ENCODE results near the gene IQSEC3.

Gene IQSEC3

GRCh38 chr12:138171-138897, 71.8 kb downstream of the IQSEC3 start:
- no peak for DNase-seq (ENCODE audit: low read depth in 2 of 2, low spot score in 1 of 2)

- no peak for DNase-seq (ENCODE audit: low read depth in 2 of 2, low spot score in 1 of 2)
Measured at GRCh38 chr12:138898-139534, 72.4 kb downstream of the IQSEC3 start.

GRCh38 chr12:139585-139984, 73.0 kb downstream of the IQSEC3 start:
- no peak for DNase-seq (ENCODE audit: low read depth in 2 of 2, low spot score in 1 of 2)

GRCh38 chr12:140162-140561, 73.6 kb downstream of the IQSEC3 start:
- no peak for DNase-seq (ENCODE audit: low read depth in 2 of 2, low spot score in 1 of 2)

- DNase-seq (ENCODE audit: low read depth in 2 of 2, low spot score in 1 of 2): no peak
Measured at GRCh38 chr12:143964-144649, 77.5 kb downstream of the IQSEC3 start.

DNA sequence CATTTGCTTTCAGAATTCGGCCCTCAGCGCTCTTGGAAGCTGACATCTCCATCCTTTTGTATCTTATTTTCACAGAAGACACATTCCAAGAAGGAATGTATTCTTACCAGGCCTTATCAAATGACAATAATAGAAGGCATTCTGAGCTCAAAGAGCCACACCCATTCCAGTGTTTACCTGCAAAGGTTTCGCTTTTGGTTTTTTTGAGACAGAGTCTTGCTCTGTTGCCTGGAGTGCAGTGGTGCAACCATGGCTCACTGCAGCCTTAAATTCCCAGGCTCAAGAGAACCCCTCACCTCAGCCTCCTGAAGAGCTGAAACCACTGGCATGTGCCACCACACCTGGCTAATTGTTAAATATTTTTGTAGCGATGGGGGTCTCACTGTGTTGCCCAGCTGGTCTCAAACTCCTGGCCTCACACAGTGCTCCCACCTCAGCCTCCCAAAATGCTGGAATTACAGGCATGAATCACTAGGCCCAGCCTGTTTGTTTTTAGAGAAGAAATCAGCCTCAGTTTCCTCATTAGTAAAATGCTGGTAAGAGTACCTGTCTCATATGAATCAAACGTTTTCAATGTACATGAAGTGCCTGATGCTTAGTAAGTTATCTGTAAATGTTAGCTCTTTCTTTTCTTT, 78.2 kb downstream of the IQSEC3 start:
- DNase-seq (ENCODE audit: low read depth in 2 of 2, low spot score in 1 of 2): no peak

- no peak for DNase-seq (ENCODE audit: low read depth in 2 of 2, low spot score in 1 of 2)
Measured at GRCh38 chr12:145369-145960, 78.9 kb downstream of the IQSEC3 start.

GRCh38 chr12:147242-147641, 80.7 kb downstream of the IQSEC3 start:
- no peak for DNase-seq (ENCODE audit: low read depth in 2 of 2, low spot score in 1 of 2)

GRCh38 chr12:148676-149416, 82.3 kb downstream of the IQSEC3 start:
- DNase-seq (ENCODE audit: low read depth in 2 of 2, low spot score in 1 of 2): no peak

DNA sequence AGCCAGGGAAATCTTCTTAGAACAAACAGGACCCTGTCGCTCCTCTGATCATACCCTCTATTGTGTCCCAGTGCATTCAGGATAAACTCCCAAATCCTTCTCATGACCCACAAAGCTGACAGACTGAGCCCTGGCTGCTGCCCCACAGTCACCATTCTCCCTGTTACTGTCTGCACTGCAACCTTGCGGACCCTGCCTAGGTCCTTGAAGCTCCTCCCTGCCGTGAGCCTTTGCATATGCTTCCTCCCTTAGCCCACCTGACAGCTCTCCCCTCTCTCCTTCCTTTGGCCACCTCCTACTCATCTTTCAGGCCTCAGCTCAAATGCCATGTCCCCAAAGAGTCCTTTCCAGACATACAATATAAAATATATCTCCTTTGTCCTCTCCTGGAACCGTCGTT, 85.0 kb downstream of the IQSEC3 start:
- no peak for DNase-seq (ENCODE audit: low read depth in 2 of 2, low spot score in 1 of 2)

- DNase-seq (ENCODE audit: low read depth in 2 of 2, low spot score in 1 of 2): no peak
Measured at GRCh38 chr12:152440-152839, 85.9 kb downstream of the IQSEC3 start.

DNA sequence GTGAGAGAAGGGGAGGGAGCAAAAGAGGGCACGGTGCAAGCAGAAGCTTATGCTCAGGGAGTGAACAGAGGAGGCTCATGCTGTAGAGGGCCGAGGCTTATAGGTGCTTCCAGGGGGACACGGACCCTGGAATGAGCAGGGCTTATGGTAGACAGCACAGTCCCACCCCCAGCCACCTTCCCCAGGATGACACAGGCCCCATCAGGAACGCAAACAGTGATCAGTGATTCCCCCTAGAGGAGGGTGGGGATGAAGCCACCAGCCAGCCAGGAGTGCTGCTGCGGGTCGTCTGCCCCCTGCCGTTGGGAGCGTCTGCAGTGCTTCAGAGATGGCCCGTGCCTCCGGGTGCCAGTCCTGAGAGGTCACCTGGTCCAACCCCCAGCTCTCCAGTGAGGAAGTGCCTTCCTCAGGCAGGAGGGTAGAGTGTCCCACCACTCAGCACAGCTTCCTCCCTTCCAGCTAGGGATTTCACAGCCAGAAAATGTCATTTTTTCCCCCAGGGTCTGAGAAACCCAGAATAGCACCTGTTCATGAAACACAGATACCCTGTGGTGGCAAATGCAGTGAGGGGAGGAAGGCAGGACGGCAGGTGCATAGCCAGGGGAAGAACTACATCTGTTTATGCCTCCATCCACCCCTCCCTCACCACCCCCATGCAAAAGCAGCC, 86.6 kb downstream of the IQSEC3 start:
- peak; percentile 9 to 13 for DNase-seq (ENCODE audit: low read depth in 2 of 2, low spot score in 1 of 2)

DNA sequence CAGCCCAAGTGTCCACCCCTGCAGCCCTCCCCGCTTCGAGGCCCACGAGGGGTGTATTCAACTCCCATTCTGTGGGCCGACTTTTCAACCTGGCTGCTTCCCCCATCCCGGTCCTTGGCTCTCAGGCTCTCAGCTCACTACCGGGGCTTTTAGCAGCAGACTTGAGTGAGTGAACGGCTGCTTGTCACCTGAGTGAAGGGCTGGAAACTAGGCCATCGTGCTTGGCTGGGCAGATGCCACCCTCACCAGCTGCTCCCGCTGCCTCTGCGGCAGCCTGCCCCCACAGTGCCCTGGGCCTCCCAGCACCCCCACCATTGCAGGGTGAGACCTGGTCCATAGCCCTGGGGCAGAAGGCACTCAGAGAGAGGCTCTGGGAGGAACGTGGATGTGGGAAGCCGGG, 87.5 kb downstream of the IQSEC3 start:
- no peak for DNase-seq (ENCODE audit: low read depth in 2 of 2, low spot score in 1 of 2)

GRCh38 chr12:155006-155405, 88.4 kb downstream of the IQSEC3 start:
- no peak for DNase-seq (ENCODE audit: low read depth in 2 of 2, low spot score in 1 of 2)

- DNase-seq (ENCODE audit: low read depth in 2 of 2, low spot score in 1 of 2): no peak
Measured at GRCh38 chr12:155646-156045, 89.1 kb downstream of the IQSEC3 start.

DNA sequence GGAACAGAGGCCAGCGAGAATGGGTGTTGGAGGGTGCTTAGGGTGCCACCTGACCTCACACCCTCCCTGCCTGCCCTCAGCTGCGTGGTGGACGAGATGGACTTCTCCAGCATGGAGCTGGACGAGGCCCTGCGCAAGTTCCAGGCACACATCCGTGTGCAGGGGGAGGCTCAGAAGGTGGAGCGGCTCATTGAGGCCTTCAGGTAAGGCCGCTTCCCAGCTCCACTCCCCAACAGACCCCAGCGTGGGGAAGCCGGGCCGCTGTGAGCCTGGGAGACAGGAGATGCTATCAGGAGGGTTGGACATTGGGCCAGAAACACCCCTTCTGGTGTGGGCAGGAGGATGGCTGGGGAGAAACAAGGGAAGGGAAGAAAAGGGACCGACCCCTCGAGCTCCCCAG, 90.4 kb downstream of the IQSEC3 start:
- no peak for DNase-seq (ENCODE audit: low read depth in 2 of 2, low spot score in 1 of 2)

DNA sequence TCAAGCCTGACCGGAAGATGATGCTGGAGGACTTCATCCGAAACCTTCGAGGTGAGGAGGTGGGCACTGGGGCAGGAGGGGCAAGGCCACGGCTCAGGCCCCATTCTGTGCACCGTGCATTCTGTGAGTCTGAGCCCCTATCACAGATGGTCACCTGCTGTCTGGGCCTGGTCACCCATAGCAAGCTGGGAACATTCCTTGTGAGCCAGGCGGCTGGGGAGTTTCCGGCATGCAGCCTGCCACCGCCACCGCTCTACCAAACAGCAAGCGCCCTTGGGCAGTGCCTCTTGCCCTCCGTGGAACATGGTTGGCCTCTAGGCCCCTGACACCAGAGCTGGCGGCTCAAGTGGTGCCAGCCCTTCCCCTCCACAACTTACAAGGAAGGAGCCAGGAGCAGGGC, 91.1 kb downstream of the IQSEC3 start:
- DNase-seq (ENCODE audit: low read depth in 2 of 2, low spot score in 1 of 2): no peak

DNA sequence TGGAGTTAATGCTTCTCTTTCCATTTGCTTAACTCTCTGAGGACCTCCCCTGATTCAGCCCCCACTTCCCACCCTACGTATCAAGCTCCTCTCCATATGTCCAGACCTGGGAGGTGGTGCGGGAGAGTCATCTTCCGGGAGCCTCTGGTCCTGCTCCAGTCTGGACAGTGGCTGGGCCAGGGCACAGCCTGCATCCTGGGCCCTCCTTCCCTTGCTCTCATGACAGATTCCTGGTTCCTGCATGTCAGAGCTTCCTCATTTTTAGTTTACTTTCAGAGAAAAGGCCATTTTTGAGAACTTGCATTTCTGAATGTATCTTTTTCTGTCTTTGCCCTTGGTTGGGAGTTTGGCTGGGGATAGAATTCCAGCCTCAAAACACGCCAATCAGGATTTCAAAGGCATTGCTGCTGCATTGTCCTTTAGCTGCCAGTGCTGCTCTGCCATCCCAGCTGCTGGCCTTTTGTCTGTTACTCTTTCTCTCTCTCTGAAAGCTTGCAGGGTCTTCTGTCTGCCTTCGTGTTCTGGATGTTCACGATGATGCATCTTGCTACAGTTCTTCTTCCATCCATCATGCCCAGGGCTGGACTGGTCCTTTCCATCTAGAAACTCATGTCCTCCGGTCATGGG, 92.7 kb downstream of the IQSEC3 start:
- no peak for DNase-seq (ENCODE audit: low read depth in 2 of 2, low spot score in 1 of 2)

- DNase-seq (ENCODE audit: low read depth in 2 of 2, low spot score in 1 of 2): no peak
Measured at GRCh38 chr12:160858-161257, 94.3 kb downstream of the IQSEC3 start.

DNA sequence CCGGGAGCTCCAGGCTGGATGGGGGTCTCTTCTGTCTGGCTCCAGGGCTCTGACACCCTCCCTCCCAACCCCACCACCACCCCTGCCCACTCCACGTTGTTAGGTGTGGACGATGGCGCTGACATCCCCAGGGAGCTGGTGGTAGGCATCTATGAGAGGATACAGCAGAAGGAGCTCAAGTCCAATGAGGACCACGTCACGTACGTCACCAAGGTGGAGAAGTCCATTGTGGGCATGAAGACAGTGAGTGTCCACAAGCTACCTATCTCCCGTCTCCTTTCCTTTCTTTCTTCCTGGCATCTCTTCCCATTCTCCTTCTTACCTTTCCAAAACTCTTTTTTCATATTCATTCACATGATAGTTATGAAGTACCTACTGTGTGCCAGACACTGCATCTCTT, 95.3 kb downstream of the IQSEC3 start:
- no peak for DNase-seq (ENCODE audit: low read depth in 2 of 2, low spot score in 1 of 2)
